Measurements from ENCODE around the gene PNRC2.

DNA sequence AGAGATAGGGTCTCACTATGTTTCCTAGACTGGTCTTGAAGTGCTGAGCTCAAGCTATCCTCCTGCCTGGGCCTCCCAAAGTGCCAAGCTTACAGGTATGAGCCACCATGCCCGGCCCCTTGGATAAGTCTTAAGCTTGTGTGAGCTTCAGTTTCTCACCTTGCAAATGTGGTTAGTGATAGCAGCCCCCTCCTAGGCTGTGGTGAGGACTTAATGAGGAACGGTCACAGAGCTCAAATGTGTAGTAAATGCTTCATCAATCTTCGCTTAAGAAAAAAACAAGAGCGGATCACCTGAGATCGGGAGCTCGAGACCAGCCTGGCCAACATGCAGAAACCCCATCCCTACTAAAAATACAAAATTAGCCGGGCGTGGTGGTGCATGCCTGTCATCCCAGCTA is 49.5 kb upstream of the PNRC2 start:
- TF ChIP-seq CTCF (IDR thresholded peaks at IDR 0.05), result no peak
- no peak for TF ChIP-seq POLR2A (IDR thresholded peaks at IDR 0.05)
